HUES6 (cell line): ENCODE data around the gene OR6C6.
"Not testable (repeated sequence)": the region's sequence is repeated elsewhere in the genome, so short reads cannot be mapped to it uniquely, and the experiment has no call there.

Experiments used
- H3K27ac ChIP-seq: 2 replicates; pipeline ENCODE4 v1.7.0; 2013; ENCODE audit warnings: low read depth, mild to moderate bottlenecking, low read length, inconsistent platforms
- H3K27me3 ChIP-seq: 2 replicates; pipeline ENCODE4 v1.6.1; 2013; ENCODE audit warnings: low read length; ENCODE audit not compliant: control insufficient read depth, insufficient read depth
- H3K36me3 ChIP-seq: 2 replicates; pipeline ENCODE4 v1.6.1; 2013; ENCODE audit warnings: low read length; ENCODE audit not compliant: control insufficient read depth, insufficient read depth
- H3K4me1 ChIP-seq: 2 replicates; pipeline ENCODE4 v1.6.1; 2013; ENCODE audit warnings: low read length; ENCODE audit not compliant: control insufficient read depth, insufficient read depth
- H3K4me3 ChIP-seq: 2 replicates; pipeline ENCODE4 v1.5.1; 2013; ENCODE audit warnings: low read depth, low read length
- H3K9ac ChIP-seq: one replicate; pipeline ENCODE4 v1.6.1; 2013; ENCODE audit warnings: mild to moderate bottlenecking, low read length
- H3K9me3 ChIP-seq: 2 replicates; pipeline ENCODE4 v1.6.1; 2013; ENCODE audit warnings: low read depth, low read length; ENCODE audit not compliant: control insufficient read depth, insufficient read depth

Gene OR6C6

DNA sequence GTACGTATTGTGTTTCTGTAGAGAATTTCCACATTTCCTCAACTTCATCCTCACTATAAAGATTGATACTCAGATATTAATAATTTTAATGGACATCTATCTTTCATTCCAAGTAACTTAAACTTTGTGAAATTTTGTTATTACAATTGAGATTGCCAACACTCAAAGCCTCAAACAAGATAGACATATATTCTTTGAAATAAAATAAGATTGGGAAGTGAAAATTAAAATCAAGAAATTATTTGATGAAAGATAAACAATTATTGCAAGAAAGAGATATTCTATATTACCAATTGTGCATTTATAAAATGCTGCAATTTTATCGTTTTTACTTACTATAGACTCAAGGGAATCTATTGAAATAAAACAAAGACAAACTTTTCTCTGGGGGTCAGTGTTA is at the start of gene OR6C6:
Gene OR6C6 (minus strand): TSS at position 101 of the 400 bp plus-strand sequence. CDS start 1,337 bp downstream, outside the sequence.
- H3K4me3 ChIP-seq, result no peak within 1 kb of the TSS
- no peak within 1 kb of the TSS for H3K9ac ChIP-seq

DNA sequence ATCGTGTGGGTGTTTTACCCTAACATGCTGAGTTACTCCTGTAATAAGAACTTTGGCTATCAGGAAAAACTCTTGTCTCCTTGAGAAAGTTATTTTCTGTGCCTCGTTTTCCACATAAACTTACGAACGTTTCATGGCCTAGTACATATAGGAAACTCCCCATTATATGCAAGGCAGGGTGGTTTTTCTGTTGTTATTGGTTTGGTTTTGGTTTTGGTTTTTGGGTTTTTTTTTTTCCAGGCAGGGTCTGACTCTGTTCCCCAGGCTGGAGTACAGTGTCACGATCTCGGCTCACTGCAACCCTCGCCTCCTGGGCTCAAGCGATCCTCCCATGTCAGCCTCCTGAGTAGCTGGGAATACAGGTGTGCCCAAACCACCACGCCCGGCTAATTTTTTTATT is 39.6 kb upstream of the OR6C6 start:
- Histone ChIP-seq H3K9ac (no peak overlapping the region), H3K4me1 (peaks cover 18% of the 10 kb centered on the region; the same call in 1 of the 2 replicates)

More for the DNA sequence above, at the start of gene OR6C6:
- Histone ChIP-seq H3K27ac (no peak within 1 kb of the TSS), H3K9me3 (no peaks in the 10 kb centered on the region), H3K4me1 (no peaks in the 10 kb centered on the region), H3K36me3 (no peaks in the 10 kb centered on the region), H3K27me3 (no peaks in the 10 kb centered on the region)

DNA sequence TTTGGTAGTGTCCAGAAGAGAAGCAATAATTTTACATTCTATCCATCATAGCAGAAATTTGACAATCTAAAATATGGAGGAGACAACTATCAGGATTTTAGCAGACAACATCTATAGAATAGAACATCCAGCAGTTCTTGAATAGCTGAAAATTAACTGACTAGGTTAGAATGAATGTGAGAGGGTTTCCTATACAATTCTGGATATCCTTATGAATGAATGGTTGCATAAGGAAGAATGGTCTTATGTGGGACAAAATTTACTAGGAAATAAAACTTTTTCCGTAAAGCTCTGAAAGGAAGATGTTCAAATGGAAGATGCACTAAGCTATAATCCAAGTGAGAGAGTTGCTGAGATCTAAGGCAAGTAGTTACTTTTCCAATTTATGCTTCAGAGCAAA is 34.1 kb upstream of the OR6C6 start, which contains the start of gene OR6C3:
Gene OR6C3 (plus strand): TSS at position 301 of the 400 bp plus-strand sequence. CDS start 955 bp downstream, outside the sequence.
- H3K27ac ChIP-seq, result no peak within 1 kb of the TSS
- no peaks in the 10 kb centered on the region for H3K27me3 ChIP-seq
- no peaks in the 10 kb centered on the region for H3K9me3 ChIP-seq
- peaks cover 18% of the 10 kb centered on the region; the same call in 1 of the 2 replicates for H3K4me1 ChIP-seq
- no peaks in the 10 kb centered on the region for H3K36me3 ChIP-seq
- H3K9ac ChIP-seq, result no peak within 1 kb of the TSS
- H3K4me3 ChIP-seq, result no peak within 1 kb of the TSS

More for the DNA sequence above, 39.6 kb upstream of the OR6C6 start:
- Histone ChIP-seq H3K36me3 (no peaks in the 10 kb centered on the region), H3K27me3 (no peaks in the 10 kb centered on the region), H3K9me3 (no peaks in the 10 kb centered on the region), H3K27ac (no peak overlapping the region), H3K4me3 (no peak overlapping the region)

DNA sequence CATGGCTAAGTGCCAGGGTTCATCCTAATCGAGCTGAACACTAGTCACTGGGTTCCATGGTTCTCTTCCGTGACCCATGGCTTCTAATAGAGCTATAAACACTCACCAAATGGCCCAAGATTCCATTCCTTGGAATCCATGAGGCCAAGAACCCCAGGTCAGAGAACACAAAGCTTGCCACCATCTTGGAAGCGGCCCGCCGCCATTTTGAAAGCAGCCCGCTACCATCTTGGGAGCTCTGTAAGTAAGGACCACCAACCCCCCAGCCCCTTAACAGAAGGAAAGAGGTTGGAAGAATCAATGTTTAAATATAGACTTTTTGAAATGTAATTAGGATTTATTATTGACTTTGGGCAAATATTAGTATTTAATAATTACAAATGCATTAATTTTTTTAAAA is 29.4 kb upstream of the OR6C6 start:
- not testable (repeated sequence) for H3K9me3 ChIP-seq, H3K36me3 ChIP-seq, H3K27me3 ChIP-seq, H3K27ac ChIP-seq, H3K9ac ChIP-seq, H3K4me1 ChIP-seq, H3K4me3 ChIP-seq

DNA sequence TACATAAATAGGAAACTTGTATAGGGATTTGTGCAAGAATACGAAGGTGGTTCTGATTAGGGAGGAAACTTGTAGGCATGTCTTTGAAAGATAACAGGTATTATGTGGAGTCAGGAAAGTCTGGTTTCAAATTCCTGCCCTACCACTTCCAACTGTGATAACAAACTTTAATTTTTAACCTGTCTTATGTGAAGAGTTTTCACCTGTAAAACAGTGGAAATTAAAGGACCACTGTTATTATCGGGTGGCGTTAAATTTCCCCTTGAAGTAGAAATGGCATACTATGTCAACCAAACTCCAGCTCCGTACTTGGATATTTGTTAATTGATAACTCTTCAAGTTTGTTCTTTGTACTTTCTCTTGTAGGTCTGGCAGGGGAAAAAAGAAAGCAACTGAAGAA is 23.8 kb upstream of the OR6C6 start:
- Histone ChIP-seq H3K27ac (no peak overlapping the region), H3K4me3 (no peak overlapping the region), H3K4me1 (no peaks in the 10 kb centered on the region), H3K9me3 (0 out of 2 replicates have a peak, but pooled peaks cover 4% of the 10 kb centered on the region), H3K27me3 (no peaks in the 10 kb centered on the region), H3K36me3 (no peaks in the 10 kb centered on the region), H3K9ac (no peak overlapping the region)

DNA sequence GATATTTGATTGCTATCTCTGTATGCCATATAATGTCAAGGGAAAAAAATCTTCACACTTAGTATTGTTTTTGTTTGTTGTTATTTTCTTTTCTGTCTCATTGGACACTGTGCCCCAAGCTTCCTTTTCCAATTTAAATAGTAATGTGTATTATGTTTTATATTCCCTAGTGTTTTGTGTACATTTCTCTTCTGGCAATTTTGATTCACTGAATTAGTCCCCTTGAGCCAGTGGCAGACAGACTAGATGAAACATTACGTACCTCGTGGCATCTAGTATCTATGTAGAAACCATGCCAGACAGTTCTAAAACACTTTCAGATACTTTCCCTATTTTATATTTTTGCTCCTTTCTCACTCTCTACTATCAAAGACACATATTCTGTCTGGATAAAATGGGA is 17.7 kb upstream of the OR6C6 start, which contains the start of gene OR6C1:
Gene OR6C1 (plus strand): TSS at position 301 of the 400 bp plus-strand sequence. CDS start 6,257 bp downstream, outside the sequence.
- H3K9me3 ChIP-seq, result no peaks in the 10 kb centered on the region
- no peak within 1 kb of the TSS for H3K27ac ChIP-seq
- no peaks in the 10 kb centered on the region for H3K36me3 ChIP-seq
- no peak within 1 kb of the TSS for H3K9ac ChIP-seq
- H3K27me3 ChIP-seq, result no peaks in the 10 kb centered on the region
- H3K4me3 ChIP-seq, result no peak within 1 kb of the TSS
- H3K4me1 ChIP-seq, result no peaks in the 10 kb centered on the region

DNA sequence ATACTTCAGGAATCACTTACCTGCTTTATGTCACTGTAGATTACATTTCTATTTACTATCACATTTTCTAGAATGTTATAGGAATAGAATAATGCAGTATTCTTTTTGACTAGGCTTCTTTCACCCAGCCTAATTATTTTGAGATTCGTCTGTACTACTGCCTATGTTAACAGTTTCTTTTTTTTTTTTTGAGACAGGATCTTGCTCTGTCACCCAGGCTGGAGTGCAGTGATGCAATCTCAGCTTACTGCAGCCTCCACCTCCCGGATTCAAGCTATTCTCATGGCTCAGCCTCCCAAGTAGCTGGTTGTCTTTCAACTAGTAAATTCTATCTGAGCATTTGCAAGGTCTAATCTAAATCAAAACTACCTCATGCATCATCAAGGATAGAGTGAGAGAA is 6.4 kb downstream of the OR6C6 start:
- Histone ChIP-seq H3K27me3 (no peaks in the 10 kb centered on the region), H3K9ac (no peak overlapping the region), H3K4me3 (no peak overlapping the region), H3K9me3 (no peaks in the 10 kb centered on the region), H3K36me3 (no peaks in the 10 kb centered on the region), H3K4me1 (no peaks in the 10 kb centered on the region), H3K27ac (no peak overlapping the region)

DNA sequence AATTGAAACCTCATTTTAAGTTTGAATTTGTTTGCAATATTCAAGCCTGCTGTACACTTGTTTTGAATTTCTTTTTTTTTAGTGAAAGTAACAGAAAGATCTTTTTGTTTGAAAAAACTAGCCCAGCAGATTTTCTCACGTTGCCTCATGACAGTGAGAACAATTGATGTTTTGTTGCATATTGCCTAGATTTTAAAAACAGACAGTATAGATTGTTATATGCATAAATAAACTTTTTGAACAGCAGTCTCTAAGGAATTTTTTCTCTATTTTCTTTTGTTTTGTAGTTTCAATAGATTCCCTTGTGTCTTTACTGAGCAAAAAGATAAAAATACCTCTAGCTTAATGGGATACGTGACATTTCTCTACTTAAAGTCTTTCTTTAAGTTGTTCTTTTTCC is 15.4 kb downstream of the OR6C6 start:
- no peak overlapping the region for H3K4me3 ChIP-seq
- H3K9ac ChIP-seq, result no peak overlapping the region
- H3K27me3 ChIP-seq, result no peaks in the 10 kb centered on the region
- no peaks in the 10 kb centered on the region for H3K9me3 ChIP-seq
- H3K27ac ChIP-seq, result no peak overlapping the region
- no peaks in the 10 kb centered on the region for H3K36me3 ChIP-seq
- H3K4me1 ChIP-seq, result no peaks in the 10 kb centered on the region

DNA sequence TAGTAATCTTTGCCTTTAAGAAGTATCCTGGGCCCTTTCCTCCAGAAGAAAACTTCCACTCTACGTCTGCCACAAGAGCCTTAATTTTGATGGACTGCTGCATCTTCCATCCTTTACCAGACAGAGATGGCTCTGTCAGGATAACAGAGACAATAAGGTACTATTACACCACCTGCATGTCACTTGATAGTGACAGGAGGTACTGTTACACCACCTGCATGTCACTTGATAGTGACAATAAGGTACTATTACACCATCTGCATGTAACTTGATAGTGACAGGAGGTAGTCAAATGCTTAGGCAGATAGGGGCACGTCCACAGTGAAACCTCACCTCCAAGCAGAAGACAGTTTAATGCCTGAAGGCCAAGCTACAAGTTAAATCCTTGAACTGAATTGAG is 38.1 kb downstream of the OR6C6 start:
- Histone ChIP-seq H3K4me3 (no peak overlapping the region), H3K9ac (no peak overlapping the region), H3K4me1 (no peaks in the 10 kb centered on the region), H3K27ac (no peak overlapping the region), H3K36me3 (no peaks in the 10 kb centered on the region), H3K27me3 (no peaks in the 10 kb centered on the region), H3K9me3 (no peaks in the 10 kb centered on the region)

DNA sequence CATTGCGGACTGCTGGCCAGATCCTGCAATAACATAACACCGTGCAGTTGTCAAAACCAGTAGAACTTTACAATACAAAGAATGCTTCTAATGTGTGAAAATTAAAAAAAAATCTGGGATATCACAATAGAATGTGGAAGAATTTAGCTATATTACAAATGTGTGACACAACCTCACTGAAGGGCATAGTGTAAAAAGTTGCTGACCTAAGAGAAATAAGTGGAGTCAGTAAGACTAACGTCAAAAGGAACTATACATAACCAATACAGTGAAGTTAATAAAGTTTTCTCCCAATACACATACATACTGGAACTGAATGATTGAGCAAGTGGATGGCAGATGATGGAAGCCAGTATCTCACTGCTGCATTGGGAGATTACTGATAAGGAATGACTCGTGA is 39.5 kb downstream of the OR6C6 start:
- no peaks in the 10 kb centered on the region for H3K9me3 ChIP-seq
- no peak overlapping the region for H3K27ac ChIP-seq
- no peaks in the 10 kb centered on the region for H3K27me3 ChIP-seq
- H3K9ac ChIP-seq, result no peak overlapping the region
- H3K4me1 ChIP-seq, result no peaks in the 10 kb centered on the region
- H3K4me3 ChIP-seq, result no peak overlapping the region
- H3K36me3 ChIP-seq, result no peaks in the 10 kb centered on the region

DNA sequence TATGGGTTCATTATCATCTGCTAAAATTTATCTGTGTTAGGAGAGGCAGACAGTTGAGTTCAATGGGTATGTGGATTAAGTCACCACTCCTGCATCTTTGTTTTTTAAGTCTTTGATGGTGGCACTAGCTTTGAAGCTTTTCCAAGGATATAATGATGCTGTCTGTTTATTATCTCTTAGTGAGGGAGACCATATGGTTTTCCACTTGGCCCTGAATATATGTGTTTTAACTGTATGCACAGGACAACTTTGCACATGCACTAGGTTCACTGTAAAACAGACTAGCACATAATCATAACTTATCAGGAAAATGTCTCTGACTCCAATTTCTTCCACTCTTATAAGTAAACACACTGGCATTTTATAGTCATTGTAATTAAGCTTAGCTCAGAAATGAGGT is 43.1 kb downstream of the OR6C6 start:
- Histone ChIP-seq H3K36me3 (no peaks in the 10 kb centered on the region), H3K27me3 (no peaks in the 10 kb centered on the region), H3K9ac (no peak overlapping the region), H3K4me1 (no peaks in the 10 kb centered on the region), H3K27ac (no peak overlapping the region), H3K4me3 (no peak overlapping the region), H3K9me3 (no peaks in the 10 kb centered on the region)

DNA sequence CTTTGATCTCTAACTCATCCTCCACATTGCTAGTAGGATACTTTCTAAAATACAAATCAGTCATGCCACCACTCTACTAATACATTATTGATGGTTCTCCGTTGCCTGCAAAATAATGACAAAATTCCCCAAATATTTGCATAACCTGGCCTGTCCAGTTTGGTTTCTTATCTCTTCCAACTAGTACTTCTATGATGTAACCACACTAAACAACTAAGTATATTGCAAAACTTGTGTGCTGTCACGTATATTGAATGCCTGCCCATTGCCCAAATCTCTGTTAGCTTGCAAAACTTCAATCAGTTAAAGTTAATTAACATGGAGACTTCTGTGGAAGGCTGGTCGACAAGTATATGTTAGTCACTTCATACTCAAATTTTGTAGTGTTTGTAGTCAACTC is 45.4 kb downstream of the OR6C6 start:
- Histone ChIP-seq H3K4me3 (no peak overlapping the region), H3K4me1 (no peaks in the 10 kb centered on the region), H3K9me3 (no peaks in the 10 kb centered on the region), H3K27ac (no peak overlapping the region), H3K27me3 (no peaks in the 10 kb centered on the region), H3K36me3 (no peaks in the 10 kb centered on the region), H3K9ac (no peak overlapping the region)
